ENCODE measurements around the gene CYTH1.
A peak's percentile ranks its signal among the peaks of the same experiment; 100 is the strongest.

CYTH1 gene

DNA sequence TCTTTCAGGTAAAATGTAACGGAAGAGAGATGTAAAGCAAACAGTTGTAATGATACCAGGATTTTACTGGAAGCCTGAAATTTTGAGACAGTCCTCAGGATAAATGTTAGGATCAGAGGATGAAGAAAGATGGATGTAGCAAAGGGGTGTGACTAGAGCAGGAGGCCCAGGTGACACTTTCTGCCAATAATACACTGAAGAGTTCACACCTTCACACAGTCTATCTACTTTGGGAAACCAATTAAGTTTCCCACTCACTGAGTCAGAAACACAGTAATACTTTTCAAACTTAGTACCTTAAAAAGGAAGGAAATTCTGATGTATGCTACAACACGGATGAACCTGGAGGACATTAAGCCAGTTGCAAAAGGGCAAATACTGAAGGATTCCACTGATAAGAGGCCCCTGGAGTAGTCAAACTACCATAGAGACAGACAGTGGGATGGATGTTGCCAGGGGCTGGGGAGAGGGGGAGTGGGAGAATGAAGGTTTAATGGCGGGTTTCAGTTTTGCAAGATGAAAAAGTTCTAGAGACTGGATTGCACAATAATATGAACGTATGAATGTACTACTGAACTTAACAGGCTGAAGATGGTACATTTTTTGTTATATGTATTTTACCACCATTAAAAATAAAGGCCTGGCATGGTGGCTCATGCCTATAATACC is 62.3 kb downstream of the CYTH1 start:
- no peak for DNase-seq (ENCODE audit: extremely low read depth in 1 of 2, low read depth in 1 of 2)

DNA sequence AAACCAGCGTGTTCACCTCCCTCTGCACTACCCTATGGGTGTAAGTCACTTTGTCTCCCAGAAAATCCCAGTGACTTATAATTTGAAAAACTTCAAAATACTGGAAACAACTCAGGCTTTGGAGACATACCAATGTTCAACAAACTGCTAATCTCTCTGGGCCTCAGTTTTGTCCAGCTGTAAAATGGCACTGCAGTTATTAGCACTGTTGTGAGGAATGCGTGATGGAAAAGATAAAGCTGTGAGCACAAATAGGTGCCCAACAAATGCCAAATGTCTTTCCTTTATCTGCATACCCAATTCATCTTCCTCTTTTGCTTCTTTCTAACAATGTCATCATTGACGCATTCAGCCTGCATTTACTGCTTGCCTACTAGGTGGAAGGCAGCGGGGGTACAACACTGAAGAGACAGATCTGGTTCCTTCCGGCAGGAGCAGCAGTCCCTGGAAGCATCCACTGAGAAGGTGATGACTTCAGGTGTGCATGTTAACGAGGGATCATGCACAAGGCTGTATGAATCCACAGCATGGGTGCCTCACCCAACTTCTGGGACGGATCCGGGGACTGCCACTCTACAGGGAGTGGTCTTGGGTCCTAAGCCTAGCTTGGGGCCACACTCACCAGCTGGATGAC is 63.4 kb downstream of the CYTH1 start:
- DNase-seq (ENCODE audit: extremely low read depth in 1 of 2, low read depth in 1 of 2), result no peak

DNA sequence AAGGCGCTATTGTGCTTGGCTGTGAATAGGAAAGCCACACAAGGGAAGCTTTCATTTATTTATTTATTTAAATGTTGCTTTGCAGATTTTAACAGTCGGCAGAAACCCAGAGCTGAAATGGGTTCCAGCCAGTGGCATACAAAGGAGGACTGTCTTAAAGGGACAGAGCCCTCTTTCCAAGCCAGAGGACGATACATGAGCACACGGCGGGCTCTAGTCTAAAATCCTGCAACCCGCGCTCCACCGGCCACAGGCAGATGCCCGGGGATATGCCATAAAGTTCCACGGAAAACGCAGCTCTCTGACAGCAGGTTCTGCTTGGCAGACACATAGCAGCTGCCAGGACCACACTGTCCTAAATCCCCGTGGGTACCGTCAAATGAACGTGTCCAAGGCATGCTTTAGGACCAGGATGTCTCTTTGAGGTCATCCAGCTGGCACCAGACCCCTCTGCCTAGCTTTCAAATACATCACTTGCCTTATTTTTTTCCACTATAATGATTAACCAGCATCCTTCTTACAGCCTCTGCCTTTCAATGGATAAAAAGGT is 64.6 kb downstream of the CYTH1 start:
- no peak for DNase-seq (ENCODE audit: extremely low read depth in 1 of 2, low read depth in 1 of 2)

DNA sequence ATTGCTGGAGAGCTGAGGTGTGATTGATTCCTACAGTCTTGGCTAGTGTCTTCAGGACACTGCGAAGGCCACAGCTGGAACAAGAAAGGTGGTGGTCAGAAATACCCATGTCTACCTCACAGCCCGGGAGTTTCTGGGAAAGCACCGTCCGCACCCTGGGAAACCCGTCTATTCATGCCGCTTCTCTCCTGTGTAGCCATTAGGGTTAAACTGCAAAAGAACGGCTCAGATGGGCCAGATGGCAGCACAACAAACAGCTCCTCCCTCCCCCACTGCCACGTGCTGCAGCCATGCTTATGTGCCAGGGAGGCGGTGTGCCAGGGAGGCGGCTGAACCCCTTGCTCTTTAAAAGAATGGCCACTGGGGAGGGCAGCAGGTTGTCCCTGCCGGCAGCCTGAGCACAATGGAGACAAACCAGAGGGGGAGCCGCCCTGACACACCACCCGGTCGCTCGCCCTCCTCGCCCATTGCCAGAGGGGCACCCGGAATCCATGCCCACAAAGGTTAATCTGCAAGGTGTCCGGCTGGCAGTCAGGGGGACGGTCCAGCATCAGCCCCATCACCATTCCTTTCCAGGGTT is 65.2 kb downstream of the CYTH1 start:
- no peak for DNase-seq (ENCODE audit: extremely low read depth in 1 of 2, low read depth in 1 of 2)

DNA sequence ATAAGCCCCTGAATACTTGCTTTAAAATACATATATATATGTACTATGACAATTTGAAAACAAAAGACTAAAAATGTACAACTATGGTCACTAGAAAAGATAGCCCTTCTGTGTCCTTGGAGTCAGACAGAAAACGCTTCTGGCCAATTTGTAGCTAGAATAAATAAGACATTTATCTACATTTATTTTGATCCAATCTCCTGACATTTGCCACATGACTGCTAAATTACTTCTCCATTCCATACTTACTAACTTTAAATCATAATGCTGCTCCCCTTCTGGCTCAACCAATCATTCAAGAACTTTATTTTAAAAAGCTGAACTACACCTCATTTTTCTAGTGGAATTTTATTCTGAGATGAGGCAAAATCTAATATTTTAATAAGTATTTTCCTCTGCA is 65.8 kb downstream of the CYTH1 start:
- DNase-seq (ENCODE audit: extremely low read depth in 1 of 2, low read depth in 1 of 2), result no peak

DNA sequence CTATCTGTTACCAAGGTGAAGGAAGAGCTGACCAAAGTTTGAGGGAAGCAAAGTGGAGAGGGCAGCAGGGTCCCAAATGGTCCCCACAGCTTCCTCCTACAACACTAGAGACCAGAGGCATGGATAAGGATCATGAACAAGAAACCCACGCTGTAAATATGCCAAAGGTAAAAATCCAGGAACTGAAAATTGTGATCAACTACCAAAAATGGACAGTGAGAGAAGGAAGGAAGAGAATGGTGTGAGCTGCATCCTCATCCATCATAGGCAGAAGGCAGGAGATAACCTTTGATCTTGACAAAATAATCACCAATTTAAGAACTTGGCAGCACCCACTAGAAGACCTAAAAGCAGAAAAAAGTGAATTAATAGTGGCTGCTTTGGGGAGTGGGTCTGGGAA is 66.2 kb downstream of the CYTH1 start:
- DNase-seq (ENCODE audit: extremely low read depth in 1 of 2, low read depth in 1 of 2), result no peak

DNA sequence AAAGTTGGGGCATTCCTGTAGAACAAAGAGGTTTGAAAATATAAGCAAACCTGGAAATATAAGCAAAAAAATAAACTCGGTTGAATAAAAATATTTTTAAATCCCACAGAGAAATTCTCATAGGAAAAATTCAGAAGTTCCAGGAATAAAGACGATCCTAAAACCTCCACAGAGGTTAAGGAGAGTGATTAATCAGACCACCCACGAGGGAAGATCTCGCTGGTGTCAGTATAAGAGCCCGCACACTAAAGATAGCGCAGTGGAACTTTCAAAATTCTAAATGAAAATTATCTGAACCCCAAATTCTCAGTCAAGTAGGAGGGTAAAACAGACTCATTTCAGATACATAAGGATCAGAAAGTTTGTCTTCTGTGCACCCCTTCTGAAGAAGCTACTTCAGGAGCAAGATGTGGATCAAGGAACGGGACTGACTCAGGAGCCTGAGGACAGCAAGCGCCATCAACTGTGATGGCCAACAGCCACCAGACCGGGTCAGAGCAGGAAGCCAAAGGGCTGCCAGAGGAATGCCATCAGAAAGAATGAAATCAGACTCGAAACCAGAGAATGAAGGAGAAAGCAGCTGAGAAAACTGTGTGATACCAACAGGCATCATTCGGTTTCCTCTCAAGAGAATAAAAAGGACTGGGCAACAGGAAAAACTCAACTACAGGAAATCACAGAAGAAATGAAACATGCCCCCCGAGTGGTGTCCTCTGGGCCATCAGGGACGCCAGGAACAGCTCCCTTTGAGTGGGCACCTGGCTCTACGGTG is 66.9 kb downstream of the CYTH1 start:
- no peak for DNase-seq (ENCODE audit: extremely low read depth in 1 of 2, low read depth in 1 of 2)

DNA sequence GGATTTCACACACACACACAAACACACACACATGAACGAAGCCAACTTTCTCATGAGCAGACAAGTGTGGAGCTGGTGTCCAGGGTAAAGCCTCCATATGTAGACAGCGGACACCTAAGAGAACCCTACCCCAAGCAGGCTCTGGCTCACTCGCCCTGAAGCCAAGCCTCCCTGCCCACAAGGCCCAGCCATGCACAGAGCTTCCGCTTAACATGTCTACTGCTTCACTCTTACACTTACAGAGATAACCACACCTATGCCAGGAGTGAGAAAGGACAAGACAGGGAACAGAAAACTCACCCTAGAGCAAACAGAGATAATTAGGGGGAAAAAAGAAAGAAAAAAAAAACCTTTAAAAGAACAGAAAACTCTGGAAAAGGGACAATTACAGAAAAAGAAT is 67.5 kb downstream of the CYTH1 start:
- DNase-seq (ENCODE audit: extremely low read depth in 1 of 2, low read depth in 1 of 2), result no peak

DNA sequence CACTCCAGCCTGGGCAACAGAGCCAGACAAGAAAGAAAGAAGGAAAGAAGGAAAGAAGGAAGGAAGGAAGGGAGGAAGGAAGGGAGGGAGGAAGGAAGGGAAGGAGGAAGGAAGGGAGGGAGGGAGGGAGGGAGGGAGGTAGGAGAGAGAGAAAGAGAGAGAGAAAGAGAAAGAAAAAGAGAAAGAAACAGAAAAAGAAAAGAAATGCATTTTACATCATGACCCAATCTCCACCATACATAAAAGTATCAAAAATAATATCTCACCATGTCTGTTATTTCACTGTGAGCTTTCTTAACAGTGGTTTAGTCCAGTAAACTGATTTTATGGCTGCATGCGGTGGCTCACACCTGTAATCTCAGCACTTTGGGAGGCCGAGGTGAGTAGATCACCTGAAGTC is 70.0 kb downstream of the CYTH1 start:
- no peak for DNase-seq (ENCODE audit: extremely low read depth in 1 of 2, low read depth in 1 of 2)

DNA sequence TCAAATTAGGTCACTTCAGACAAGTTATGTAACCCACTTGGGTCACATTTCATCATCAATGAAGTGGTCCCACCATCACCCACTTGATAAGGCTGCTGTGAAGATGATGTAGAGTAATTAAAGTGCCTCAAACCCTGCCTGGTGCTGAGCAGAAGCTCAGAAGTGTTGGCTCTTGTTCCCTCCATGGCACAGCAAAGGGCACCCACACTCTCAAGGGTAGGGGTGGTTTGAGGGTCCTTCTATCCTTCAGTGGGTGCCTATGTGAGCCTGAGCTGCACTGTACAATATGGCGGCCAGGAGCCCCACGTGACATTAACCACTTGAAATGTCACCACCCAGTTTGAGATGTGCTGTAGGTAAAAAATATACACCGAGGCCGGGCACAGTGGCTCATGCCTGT is 71.5 kb downstream of the CYTH1 start:
- no peak for DNase-seq (ENCODE audit: extremely low read depth in 1 of 2, low read depth in 1 of 2)

DNA sequence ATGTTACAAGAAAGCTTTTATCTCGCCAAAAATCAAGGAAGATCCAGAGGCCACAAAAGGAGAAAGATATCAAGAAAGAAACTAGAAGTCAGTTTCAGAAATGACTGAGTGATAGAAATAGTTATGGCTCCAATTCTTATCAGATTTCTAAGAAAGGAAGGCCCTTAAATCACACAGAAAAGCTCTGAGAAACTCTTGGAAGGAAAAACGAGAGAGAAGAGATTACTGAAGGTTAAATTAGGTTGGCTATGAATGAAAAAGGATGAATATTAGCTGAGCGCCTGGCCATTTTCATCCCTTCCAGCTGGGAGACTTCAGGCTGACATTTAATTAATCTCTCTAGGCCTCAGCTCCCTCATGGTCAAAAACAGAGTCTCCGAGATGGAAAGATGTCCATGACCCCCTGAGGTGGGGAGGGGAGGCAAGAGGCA is 72.3 kb downstream of the CYTH1 start:
- DNase-seq (ENCODE audit: extremely low read depth in 1 of 2, low read depth in 1 of 2), result no peak

DNA sequence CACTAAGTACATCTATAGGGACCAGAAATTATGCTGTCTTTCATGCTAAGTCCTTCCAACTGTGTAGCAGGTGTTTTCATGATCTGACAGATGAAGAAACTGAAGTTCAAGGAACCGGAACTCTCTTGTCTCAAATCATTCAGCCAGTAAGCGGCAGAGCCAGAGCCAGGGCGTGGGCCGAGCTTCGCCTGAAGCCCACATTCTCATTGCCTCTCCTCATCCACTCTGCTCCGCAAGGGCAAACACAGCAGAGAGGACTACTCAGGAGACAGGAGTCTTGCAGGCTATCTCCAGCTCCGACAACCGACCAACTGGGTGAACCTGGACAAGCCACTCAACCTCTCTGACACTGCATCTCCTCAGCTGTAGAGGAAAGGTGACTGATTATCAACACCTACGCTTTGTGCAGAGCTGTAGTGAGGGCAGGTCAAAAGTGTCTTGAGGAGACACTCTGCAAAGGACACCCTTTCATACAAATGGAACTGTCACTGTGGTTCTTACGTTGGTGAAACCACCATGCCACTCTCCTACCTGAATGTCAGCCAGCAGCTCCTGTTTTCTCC is 72.9 kb downstream of the CYTH1 start:
- no peak for DNase-seq (ENCODE audit: extremely low read depth in 1 of 2, low read depth in 1 of 2)

DNA sequence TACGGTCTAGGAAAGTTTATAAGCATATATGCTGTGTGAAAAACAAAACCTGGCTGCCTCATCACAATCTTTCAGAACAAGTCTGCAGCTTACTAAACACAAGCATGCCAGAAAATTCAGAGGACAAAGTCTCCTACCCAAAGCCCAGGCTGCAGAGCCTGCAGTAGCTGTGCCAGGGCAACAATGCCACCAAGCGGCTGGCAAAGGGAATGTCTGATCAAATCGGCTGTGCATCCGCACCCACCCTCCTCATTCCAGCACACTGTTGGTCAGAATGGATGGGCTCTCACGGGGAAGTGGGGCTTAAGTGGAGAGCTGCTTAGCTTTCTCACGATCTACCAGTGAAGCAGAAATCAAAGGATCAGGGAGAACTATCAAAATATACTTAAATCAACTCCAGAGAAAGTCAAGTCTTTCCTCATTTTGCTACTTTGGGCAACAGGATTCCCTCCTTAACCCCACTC is 73.5 kb downstream of the CYTH1 start:
- DNase-seq (ENCODE audit: extremely low read depth in 1 of 2, low read depth in 1 of 2), result peak in 1 of 2 donors; percentile 49

DNA sequence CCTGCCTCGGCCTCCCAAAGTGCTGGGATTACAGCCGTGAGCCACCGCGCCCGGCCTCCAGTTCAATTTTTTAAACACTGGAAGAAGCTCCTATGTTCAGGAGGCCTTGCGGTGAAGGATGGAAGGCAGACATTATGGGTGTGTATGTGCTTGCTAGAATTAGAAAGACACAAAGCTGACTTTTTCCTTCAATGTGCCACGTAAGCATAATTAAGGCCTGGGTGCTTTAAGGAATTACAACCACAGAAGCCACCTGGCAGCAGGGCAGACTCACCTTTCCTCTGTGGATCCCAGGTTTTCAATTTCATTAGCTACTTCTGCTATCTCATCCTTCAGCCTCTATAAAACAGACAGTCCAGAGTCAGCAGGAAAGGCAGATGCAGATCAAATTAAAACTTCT is 74.2 kb downstream of the CYTH1 start:
- DNase-seq (ENCODE audit: extremely low read depth in 1 of 2, low read depth in 1 of 2), result no peak

DNA sequence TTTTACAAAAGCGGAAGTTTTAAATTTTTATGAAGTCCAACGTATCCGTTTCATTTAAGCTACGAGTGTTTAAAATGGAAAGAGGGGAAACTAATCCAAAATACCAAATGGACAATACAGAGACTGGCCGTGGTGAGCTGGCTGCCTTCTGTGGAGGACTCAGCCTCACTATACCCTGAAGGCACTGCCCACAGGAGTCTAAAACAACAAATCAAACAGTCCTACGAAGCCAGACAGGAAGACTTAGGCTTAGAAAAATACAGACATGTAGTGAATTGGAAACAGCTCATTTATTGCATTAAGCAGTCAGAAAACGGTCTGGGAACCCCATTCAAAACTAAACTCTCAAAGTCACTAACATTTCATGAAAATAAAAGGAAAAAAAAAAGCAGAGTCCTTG is 75.1 kb downstream of the CYTH1 start:
- DNase-seq (ENCODE audit: extremely low read depth in 1 of 2, low read depth in 1 of 2), result no peak

DNA sequence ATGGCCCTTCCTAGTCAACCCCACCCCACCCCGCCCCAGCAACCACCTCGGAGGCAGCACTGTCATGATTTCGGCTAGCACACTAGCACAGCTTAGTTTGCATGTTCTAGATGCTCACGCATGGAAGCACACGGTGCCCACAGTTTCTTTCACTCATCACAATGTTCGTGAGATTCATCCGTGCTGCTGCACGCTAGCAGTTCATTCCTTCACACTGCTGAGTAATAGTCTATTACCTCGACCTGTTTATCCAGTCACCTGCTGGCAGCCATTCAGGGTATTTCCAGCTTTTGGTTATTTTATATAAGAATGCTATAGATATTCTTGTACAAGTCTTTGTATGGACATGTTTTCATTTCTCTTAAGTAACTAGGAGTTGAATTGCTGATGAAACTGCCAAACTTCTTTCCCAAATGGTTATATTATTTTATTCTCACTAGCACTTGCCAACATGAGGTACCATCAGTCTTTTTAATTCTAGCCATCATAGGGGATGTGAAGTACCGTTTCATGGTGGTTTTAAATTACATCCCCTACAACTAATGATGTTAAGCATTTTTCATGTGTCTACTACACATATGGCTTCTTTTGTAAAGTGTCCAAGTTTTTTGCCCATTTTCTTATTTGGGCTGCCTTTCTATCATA is 75.7 kb downstream of the CYTH1 start:
- no peak for DNase-seq (ENCODE audit: extremely low read depth in 1 of 2, low read depth in 1 of 2)

DNA sequence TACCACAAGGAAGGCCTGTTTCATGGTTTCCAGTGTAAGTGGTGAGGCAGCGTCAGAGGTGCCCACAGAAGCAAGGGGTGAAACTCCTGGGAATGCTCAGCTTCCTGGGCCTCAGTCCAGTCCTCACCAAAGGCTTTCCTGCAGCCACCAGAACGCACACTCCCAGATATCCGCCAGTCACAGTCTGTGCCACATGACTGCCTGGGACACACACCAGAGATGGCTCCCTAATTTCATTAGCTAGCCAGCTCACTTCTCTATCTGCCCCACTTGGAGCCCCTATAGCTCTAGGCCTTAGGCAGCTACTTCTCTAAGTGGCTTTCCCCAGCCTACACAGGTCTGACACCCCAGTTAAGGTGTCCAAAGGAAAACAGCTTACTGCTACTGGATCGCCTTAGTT is 77.0 kb downstream of the CYTH1 start:
- no peak for DNase-seq (ENCODE audit: extremely low read depth in 1 of 2, low read depth in 1 of 2)

DNA sequence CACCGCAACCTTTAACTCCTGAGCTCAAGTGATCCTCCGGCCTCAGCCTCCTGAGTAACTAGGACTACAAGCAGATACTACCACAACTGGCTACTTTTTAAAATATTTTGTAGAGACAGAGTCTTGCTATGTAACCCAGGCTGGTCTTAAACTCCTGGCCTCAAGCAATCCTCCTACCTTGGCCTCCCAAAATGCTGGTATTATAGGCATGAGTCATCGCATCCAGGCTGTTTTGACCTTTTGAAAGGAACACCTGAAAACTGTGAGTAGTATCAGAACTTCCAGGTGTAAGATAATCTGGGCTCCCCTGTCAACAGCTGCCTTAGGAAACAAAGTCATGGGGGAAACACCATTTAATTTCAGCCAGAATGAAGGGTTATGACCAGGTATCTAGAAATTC is 77.5 kb downstream of the CYTH1 start:
- DNase-seq (ENCODE audit: extremely low read depth in 1 of 2, low read depth in 1 of 2), result no peak

DNA sequence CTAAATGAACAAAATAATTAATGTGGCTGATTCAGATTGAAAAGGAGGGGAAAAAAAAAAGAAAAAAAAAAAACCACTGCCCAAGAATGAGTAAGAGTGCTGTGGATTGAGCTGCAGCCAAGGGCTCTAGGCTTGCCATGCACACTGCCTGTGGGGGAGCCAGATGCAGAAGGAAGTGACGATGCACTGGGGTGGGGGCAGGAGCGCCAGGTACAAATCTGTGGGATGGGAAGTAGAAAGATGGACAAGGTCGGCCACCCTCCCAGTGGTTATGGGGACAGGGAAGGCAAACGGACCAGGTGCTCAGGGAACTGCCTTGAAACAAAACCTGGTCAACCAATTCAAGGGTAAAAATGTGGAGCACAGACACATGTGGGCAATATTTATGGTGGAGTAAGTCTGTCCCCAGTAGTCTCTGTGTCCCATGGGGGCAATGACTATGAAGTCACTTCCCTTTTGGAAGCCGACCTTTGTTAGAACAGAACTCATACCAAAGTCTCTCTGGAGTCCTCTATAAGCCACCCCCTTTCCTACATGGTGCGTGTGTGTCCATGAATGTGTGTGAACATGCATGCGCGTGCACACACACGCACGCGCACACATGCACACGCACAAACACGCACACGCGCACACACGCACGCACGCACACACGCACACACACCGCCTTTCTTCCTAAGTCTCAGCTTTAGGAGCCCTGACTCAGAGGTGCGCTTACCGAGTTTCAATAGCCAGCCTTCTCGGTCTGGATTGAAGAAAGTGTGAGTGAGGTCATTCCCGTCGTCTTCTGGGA is 84.3 kb downstream of the CYTH1 start:
- no peak for DNase-seq (ENCODE audit: extremely low read depth in 1 of 2, low read depth in 1 of 2)

DNA sequence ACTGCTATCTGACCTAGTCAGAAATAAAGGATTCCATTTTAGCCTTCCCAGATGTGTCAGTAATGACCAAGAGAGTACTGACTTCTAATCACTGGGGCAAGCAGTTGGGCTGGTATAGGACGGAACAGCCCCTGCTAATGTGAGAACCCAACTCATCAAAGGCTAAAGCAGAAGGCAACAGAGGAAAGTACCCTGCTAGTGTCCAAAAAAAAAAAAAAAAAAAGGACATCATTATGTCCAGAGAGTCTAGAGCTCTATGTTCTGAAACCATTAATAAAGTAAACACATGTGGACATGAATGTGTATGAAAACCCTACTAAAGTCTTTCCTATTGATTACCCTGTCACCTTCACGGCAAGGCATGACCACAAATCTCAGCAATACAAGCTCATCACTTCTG is 85.0 kb downstream of the CYTH1 start:
- DNase-seq (ENCODE audit: extremely low read depth in 1 of 2, low read depth in 1 of 2), result no peak

All from activated CD8-positive, alpha-beta memory T cell treated with anti-CD3 and anti-CD28 coated beads for 1 hour (primary cell).